PFSK-1 (cell line): ENCODE data around the gene BAHD1.

Experiments used
- POLR2AphosphoS5 ChIP-seq: IDR thresholded peaks from 2 replicates; pipeline ENCODE4 v1.6.1; 2012; ENCODE audit warnings: low read depth, mild to moderate bottlenecking, control low read depth, low read length, moderate library complexity
- REST ChIP-seq, 2 experiments: IDR thresholded peaks; 2 replicates each; pipeline versions ENCODE4 v1.6.1 to v1.8.0; 2011 to 2012; ENCODE audit warnings: low read depth in 2 of 2, low read length in 2 of 2, control low read depth in 1 of 2, inconsistent platforms in 1 of 2, mild to moderate bottlenecking in 1 of 2, moderate library complexity in 1 of 2; ENCODE audit not compliant: insufficient read depth in 1 of 2
- SIN3A ChIP-seq: IDR thresholded peaks from 2 replicates; pipeline ENCODE4 v1.6.1; 2012; ENCODE audit warnings: mild to moderate bottlenecking, low read length, moderate library complexity, borderline replicate concordance; ENCODE audit not compliant: insufficient read depth
- TAF1 ChIP-seq: IDR thresholded peaks from 2 replicates; pipeline ENCODE4 v1.6.1; 2012; ENCODE audit warnings: low read length, control low read depth, borderline replicate concordance; ENCODE audit not compliant: insufficient read depth

GRCh38 chr15:40428185-40428584 lies 12.6 kb upstream of the BAHD1 start:
- TF ChIP-seq SIN3A (no peak), POLR2AphosphoS5 (no peak), REST (IDR thresholded peaks at IDR 0.05; ENCODE audit: insufficient read depth in 1 of 2, low read depth in 2 of 2, low read length in 2 of 2) (no peak), TAF1 (no peak)
